T-helper 17 cell (primary cell): Measurements from ENCODE around the gene GPR31. TPM values are rescaled to one million over a fixed set of nuclear protein-coding genes. Genes with fewer than 3 reads are reported as not detected.

Experiments used
- ATAC-seq: fragments of 150-1000 bp; cut with Tn5 transposase; 2 replicates; pipeline ENCODE4 v1.10.0; 2021; ENCODE audit warnings: mild to moderate bottlenecking, moderate library complexity
- DNase-seq, 3 donors: peaks; one replicate each; pipeline versions ENCODE4 v3.0.0 to v3.0.0-alpha.2; 2020 to 2021
- H3K9me3 ChIP-seq: one replicate; pipeline ENCODE4 v1.7.0; 2013; ENCODE audit warnings: low read length, mild to moderate bottlenecking; ENCODE audit not compliant: control insufficient read depth, poor library complexity, severe bottlenecking
- H3K27ac Mint-ChIP-seq: one replicate; pipeline ENCODE4 v1.8.0; 2022; ENCODE audit warnings: mild to moderate bottlenecking, moderate library complexity, mixed read lengths
- H3K27me3 Mint-ChIP-seq: one replicate; pipeline ENCODE4 v1.8.0; 2022; ENCODE audit warnings: mixed read lengths
- H3K36me3 Mint-ChIP-seq: one replicate; pipeline ENCODE4 v1.8.0; 2022; ENCODE audit warnings: low read depth, mixed read lengths
- H3K4me1 Mint-ChIP-seq: one replicate; pipeline ENCODE4 v1.8.0; 2022; ENCODE audit warnings: mild to moderate bottlenecking, mixed read lengths
- H3K4me3 Mint-ChIP-seq: one replicate; pipeline ENCODE4 v1.8.0; 2022; ENCODE audit warnings: mild to moderate bottlenecking, moderate library complexity, mixed read lengths
- total RNA-seq, 4 donors: library from RNA in 2 of 4; stranded (reverse) in 2 of 4; gene quantifications; one replicate each; pipeline ENCODE4 v1.2.3 and lab custom pipeline; 2022 to 2026

Gene GPR31
- total RNA-seq, 2 donors from 2014 or later, result not detected

- Mint-ChIP-seq H3K27me3 (no peaks in the 10 kb centered on the region), H3K4me3 (peak overlapping the region; percentile 77), H3K4me1 (peaks cover 59% of the 10 kb centered on the region), H3K27ac (peak overlapping the region; percentile 100), H3K36me3 (peaks cover 15% of the 10 kb centered on the region)
- no peak for ATAC-seq
- no peaks in the 10 kb centered on the region for H3K9me3 ChIP-seq
- no peak for DNase-seq
Observed at GRCh38 chr6:167129159-167129558, 28.6 kb downstream of the GPR31 start.

GRCh38 chr6:167127785-167128531 lies 29.8 kb downstream of the GPR31 start:
- no peak for ATAC-seq

GRCh38 chr6:167125855-167126349 lies 31.9 kb downstream of the GPR31 start:
- peaks cover 60% of the 10 kb centered on the region for H3K4me1 Mint-ChIP-seq
- peaks cover 18% of the 10 kb centered on the region for H3K36me3 Mint-ChIP-seq
- H3K27ac Mint-ChIP-seq, result peak overlapping the region; percentile 100
- DNase-seq (no peak), ATAC-seq (no peak)
- H3K27me3 Mint-ChIP-seq, result no peaks in the 10 kb centered on the region
- no peak overlapping the region for H3K4me3 Mint-ChIP-seq
- H3K9me3 ChIP-seq, result no peaks in the 10 kb centered on the region

More at GRCh38 chr6:167127785-167128531, 29.8 kb downstream of the GPR31 start:
- Mint-ChIP-seq H3K27ac (peak overlapping the region; percentile 100), H3K4me3 (peak overlapping the region; percentile 33), H3K36me3 (peaks cover 18% of the 10 kb centered on the region), H3K27me3 (no peaks in the 10 kb centered on the region), H3K4me1 (peaks cover 59% of the 10 kb centered on the region)
- no peaks in the 10 kb centered on the region for H3K9me3 ChIP-seq
- no peak for DNase-seq

GRCh38 chr6:167125410-167125809 lies 32.4 kb downstream of the GPR31 start:
- Mint-ChIP-seq H3K27ac (peak overlapping the region; percentile 100), H3K36me3 (peaks cover 18% of the 10 kb centered on the region), H3K4me1 (peaks cover 63% of the 10 kb centered on the region), H3K4me3 (peak overlapping the region; percentile 57), H3K27me3 (no peaks in the 10 kb centered on the region)
- H3K9me3 ChIP-seq, result no peaks in the 10 kb centered on the region
- DNase-seq (no peak), ATAC-seq (no peak)

GRCh38 chr6:167124753-167125152 lies 33.0 kb downstream of the GPR31 start:
- H3K36me3 Mint-ChIP-seq, result peaks cover 15% of the 10 kb centered on the region
- peak overlapping the region; percentile 100 for H3K27ac Mint-ChIP-seq
- H3K4me1 Mint-ChIP-seq, result peaks cover 57% of the 10 kb centered on the region
- ATAC-seq (no peak), DNase-seq (no peak)
- H3K9me3 ChIP-seq, result no peaks in the 10 kb centered on the region
- no peaks in the 10 kb centered on the region for H3K27me3 Mint-ChIP-seq
- no peak overlapping the region for H3K4me3 Mint-ChIP-seq

- Mint-ChIP-seq H3K36me3 (peaks cover 20% of the 10 kb centered on the region), H3K4me3 (peak within 1 kb of the TSS; percentile 100), H3K27me3 (no peaks in the 10 kb centered on the region), H3K4me1 (peaks cover 61% of the 10 kb centered on the region), H3K27ac (peak within 1 kb of the TSS; percentile 100)
- ATAC-seq, result no peak
- no peak for DNase-seq
- no peaks in the 10 kb centered on the region for H3K9me3 ChIP-seq
Observed at GRCh38 chr6:167122827-167123657, 34.7 kb downstream of the GPR31 start, which contains the start of gene CCR6. Gene CCR6, plus strand, starts transcription at chr6:167123096. Its CDS starts 13,039 bp downstream, at chr6:167136135.

GRCh38 chr6:167122041-167122826 lies 35.5 kb downstream of the GPR31 start:
- H3K9me3 ChIP-seq, result no peaks in the 10 kb centered on the region
- H3K27ac Mint-ChIP-seq, result peak overlapping the region; percentile 100
- H3K4me3 Mint-ChIP-seq, result peak overlapping the region; percentile 100
- peaks cover 63% of the 10 kb centered on the region for H3K4me1 Mint-ChIP-seq
- no peak for DNase-seq
- peaks cover 25% of the 10 kb centered on the region for H3K36me3 Mint-ChIP-seq
- no peaks in the 10 kb centered on the region for H3K27me3 Mint-ChIP-seq
- ATAC-seq, result peak; percentile 6

GRCh38 chr6:167121335-167121841 lies 36.4 kb downstream of the GPR31 start:
- H3K27ac Mint-ChIP-seq, result peak overlapping the region; percentile 100
- peaks cover 65% of the 10 kb centered on the region for H3K4me1 Mint-ChIP-seq
- peak overlapping the region; percentile 100 for H3K4me3 Mint-ChIP-seq
- H3K36me3 Mint-ChIP-seq, result peaks cover 23% of the 10 kb centered on the region
- no peaks in the 10 kb centered on the region for H3K27me3 Mint-ChIP-seq
- DNase-seq (no peak), ATAC-seq (no peak)
- no peaks in the 10 kb centered on the region for H3K9me3 ChIP-seq

- Mint-ChIP-seq H3K4me1 (peaks cover 72% of the 10 kb centered on the region), H3K27me3 (no peaks in the 10 kb centered on the region), H3K27ac (peak overlapping the region; percentile 100), H3K4me3 (peak overlapping the region; percentile 100), H3K36me3 (peaks cover 24% of the 10 kb centered on the region)
- DNase-seq (no peak), ATAC-seq (no peak)
- no peaks in the 10 kb centered on the region for H3K9me3 ChIP-seq
Observed at GRCh38 chr6:167120583-167120903, 37.2 kb downstream of the GPR31 start.

GRCh38 chr6:167119670-167120582 lies 37.9 kb downstream of the GPR31 start:
- peaks cover 24% of the 10 kb centered on the region for H3K36me3 Mint-ChIP-seq

GRCh38 chr6:167118839-167119238 lies 38.9 kb downstream of the GPR31 start:
- H3K27me3 Mint-ChIP-seq, result no peaks in the 10 kb centered on the region
- H3K4me1 Mint-ChIP-seq, result peaks cover 84% of the 10 kb centered on the region

More at GRCh38 chr6:167119670-167120582, 37.9 kb downstream of the GPR31 start:
- ATAC-seq (peak; percentile 85), DNase-seq (peak; percentile 34 to 71 (median 66))
- peak overlapping the region; percentile 100 for H3K27ac Mint-ChIP-seq
- peaks cover 76% of the 10 kb centered on the region for H3K4me1 Mint-ChIP-seq
- H3K4me3 Mint-ChIP-seq, result peak overlapping the region; percentile 100
- H3K9me3 ChIP-seq, result no peaks in the 10 kb centered on the region
- no peaks in the 10 kb centered on the region for H3K27me3 Mint-ChIP-seq

GRCh38 chr6:167118006-167118405 lies 39.8 kb downstream of the GPR31 start:
- H3K27ac Mint-ChIP-seq, result peak overlapping the region; percentile 100
- H3K9me3 ChIP-seq, result no peaks in the 10 kb centered on the region
- peak overlapping the region; percentile 100 for H3K4me3 Mint-ChIP-seq
- peaks cover 83% of the 10 kb centered on the region for H3K4me1 Mint-ChIP-seq
- peaks cover 25% of the 10 kb centered on the region for H3K36me3 Mint-ChIP-seq
- no peaks in the 10 kb centered on the region for H3K27me3 Mint-ChIP-seq
- DNase-seq (no peak), ATAC-seq (no peak)

More at GRCh38 chr6:167118839-167119238, 38.9 kb downstream of the GPR31 start:
- peak overlapping the region; percentile 100 for H3K4me3 Mint-ChIP-seq
- DNase-seq (no peak), ATAC-seq (no peak)
- H3K36me3 Mint-ChIP-seq, result peaks cover 25% of the 10 kb centered on the region
- peak overlapping the region; percentile 100 for H3K27ac Mint-ChIP-seq
- no peaks in the 10 kb centered on the region for H3K9me3 ChIP-seq
